HG03575 (cell line): ENCODE results near the gene SLC38A4.

ENCODE experiments used
- ATAC-seq: cut with Tn5 transposase; IDR thresholded peaks from one replicate; pipeline ENCODE4 v1.9.1; 2021; ENCODE audit not compliant: unreplicated experiment, insufficient number of reproducible peaks, low FRiP score; ENCODE audit errors: extremely low read depth

Gene SLC38A4

GRCh38 chr12:46725332-46725731 lies 100.5 kb downstream of the SLC38A4 start:
- ATAC-seq = no peak

GRCh38 chr12:46723629-46724419 lies 102.0 kb downstream of the SLC38A4 start:
- ATAC-seq = no peak

- no peak for ATAC-seq
Observed at GRCh38 chr12:46722394-46723185, 103.2 kb downstream of the SLC38A4 start.

GRCh38 chr12:46718495-46718894 lies 107.3 kb downstream of the SLC38A4 start:
- ATAC-seq = no peak

GRCh38 chr12:46717868-46718267 lies 107.9 kb downstream of the SLC38A4 start:
- no peak for ATAC-seq

DNA sequence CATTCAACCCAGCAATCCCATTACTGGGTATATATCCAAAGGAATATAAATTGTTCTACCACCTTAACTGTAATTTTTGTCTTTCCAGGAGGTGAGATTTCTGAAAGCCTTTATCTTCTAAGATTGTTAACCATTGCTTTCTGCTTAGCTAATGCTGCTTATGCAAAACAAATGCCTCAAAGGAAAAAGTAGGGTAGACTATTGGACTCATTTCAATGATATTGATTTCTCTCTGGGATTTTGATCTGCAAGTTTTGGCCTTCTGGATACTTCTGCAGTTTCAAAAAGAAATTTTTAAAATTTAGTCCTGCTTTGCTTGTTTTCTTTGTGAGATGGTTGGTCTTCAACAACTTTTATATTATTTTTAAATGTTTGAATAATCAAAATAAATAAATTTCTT lies 108.6 kb downstream of the SLC38A4 start:
- no peak for ATAC-seq
